HG03045 (cell line): ENCODE measurements around the gene RSRC2.
A peak's percentile ranks its signal among the peaks of the same experiment; 100 is the strongest.
"Not testable (repeated sequence)": the region's sequence is repeated elsewhere in the genome, so short reads cannot be mapped to it uniquely, and the experiment has no call there.

ENCODE experiments used
- ATAC-seq: cut with Tn5 transposase; IDR thresholded peaks from one replicate; pipeline ENCODE4 v1.9.1; 2021; ENCODE audit warnings: mild to moderate bottlenecking, moderate library complexity; ENCODE audit not compliant: unreplicated experiment

Gene RSRC2, protein sequence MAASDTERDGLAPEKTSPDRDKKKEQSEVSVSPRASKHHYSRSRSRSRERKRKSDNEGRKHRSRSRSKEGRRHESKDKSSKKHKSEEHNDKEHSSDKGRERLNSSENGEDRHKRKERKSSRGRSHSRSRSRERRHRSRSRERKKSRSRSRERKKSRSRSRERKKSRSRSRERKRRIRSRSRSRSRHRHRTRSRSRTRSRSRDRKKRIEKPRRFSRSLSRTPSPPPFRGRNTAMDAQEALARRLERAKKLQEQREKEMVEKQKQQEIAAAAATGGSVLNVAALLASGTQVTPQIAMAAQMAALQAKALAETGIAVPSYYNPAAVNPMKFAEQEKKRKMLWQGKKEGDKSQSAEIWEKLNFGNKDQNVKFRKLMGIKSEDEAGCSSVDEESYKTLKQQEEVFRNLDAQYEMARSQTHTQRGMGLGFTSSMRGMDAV

DNA sequence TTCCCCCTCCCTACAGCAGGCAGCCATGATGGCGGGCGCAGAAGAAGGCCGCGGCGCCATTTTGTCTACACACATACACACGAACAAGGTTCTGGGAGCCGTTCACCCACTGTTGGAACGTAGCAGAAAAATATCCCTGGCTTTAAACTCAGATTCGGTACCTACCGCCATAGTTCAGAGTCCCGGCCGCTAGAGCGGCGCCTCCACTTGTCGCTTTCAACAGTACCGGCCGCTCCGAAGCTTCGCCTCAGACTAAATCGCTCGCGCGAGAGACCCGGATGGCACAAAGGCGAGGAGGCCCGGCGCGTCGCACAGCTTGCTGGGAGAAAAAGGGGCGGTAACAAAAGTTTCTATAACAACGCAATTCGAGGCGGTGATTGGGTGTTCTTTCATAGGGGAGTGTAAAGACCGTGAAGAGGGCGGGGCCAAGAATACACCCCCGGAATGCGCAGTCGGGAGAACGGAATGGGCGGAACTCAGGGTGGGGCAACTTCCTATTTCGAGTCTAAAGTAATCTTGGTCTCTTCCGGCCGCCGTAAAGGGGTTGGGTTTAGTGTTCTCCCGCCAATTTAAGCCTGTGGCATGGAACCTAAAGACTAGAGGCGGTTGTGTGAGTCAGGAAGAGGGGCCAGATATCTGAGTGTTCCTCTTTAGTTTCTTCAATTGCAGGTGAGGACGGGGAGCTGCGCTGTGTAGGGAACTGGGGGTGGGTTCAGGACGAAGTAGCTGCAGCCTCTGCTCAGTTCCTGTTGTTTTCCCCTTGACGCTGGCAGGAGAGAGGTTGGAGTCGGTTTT lies at the start of gene RSRC2, which contains the start of gene KNTC1:
RSRC2 (minus strand) TSS at position 254 of the 795 bp plus-strand sequence; CDS start at position 171, 83 bp downstream.
KNTC1 (plus strand) TSS at position 567 of the 795 bp plus-strand sequence. CDS start 2,815 bp downstream, outside the sequence.
- peak; percentile 92 for ATAC-seq

DNA sequence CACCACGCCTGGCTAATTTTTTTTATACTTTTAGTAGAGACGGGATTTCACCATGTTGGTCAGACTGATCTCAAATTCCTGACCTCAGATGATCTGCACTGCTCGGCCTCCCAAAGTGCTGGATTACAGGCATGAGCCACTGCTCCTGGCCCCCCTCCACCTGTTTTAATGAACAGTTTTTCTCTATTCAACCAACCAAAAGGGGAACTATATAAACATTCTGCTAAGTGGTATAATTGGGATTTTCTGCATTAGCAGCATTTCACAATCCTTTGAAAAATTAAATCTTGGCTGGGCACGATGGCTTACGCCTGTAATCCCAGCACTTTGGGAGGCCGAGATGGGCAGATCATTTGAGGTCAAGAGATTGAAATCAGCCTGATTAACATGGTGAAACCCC lies 45.1 kb upstream of the RSRC2 start:
- ATAC-seq, result no peak

DNA sequence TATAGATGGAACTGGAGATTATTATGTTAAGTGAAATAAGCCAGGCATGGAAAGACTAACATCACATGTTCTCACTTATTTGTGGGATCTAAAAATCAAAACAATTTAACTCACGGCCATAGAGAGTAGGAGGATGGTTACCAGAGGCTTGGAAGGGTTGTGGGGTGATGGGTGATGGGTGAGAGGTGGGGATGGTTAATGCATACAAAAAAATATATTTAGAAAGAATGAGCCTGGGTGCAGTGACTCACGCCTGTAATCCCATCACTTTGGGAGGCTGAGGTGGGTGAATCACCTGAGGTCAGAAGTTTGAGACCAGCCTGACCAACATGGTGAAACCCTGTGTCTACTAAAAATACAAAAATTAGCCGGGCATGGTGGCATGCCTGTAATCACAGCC lies 43.3 kb upstream of the RSRC2 start:
- not testable (repeated sequence) for ATAC-seq

DNA sequence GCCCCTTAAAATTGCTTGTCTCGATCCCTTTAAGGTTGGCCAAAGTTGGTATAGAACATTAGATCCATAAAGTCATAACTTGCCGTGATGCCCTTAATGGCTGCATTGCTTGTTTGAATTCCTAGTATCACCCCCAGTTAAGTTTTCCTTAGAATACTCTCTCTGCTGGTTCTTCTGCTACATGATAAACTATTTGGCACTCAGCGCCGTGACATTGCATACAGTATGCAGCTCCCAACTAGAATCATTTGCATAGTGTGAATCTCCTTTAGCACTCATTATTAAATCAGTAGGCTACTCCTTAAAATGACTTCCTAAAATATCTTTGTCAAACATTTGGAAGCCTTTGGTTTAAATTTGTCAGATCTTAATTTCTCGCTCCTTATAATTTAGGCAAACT lies 42.6 kb upstream of the RSRC2 start:
- no peak for ATAC-seq

DNA sequence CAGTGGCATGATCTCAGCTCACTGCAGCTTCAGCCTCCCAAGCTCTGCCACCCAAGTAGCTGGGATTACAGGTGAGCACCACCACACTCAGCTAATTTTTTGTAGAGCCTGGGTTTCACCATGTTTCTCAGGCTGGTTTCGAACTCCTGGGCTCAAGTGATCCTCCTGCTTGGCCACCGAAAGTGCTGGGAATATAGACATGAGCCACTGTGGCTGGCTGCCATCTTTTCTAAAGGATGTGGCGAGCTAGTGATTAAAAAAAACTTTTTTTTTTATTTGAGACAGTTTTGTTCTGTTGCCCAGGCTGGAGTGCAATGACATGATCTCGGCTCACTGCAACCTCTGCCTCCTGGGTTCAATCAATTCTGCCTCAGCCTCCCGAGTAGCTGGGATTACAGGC lies 40.1 kb upstream of the RSRC2 start:
- not testable (repeated sequence) for ATAC-seq

DNA sequence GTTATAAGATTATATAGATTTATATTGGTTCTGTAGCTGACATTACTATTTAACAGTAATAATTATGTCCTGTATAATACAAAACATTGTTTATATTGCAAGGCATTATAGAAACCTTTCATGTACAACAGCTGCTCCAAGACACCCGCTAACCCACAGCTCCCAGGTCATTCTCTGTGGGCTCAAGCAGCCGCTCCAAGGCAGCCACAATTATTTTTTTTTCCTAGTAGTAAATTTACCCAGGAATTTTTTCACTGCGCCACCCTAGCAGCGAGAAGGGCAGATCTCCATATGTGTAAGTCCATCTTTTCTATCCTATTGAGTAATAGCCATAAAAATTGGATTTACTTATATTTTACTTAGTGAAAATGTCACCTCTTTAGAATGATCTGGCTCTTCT lies 36.6 kb upstream of the RSRC2 start:
- no peak for ATAC-seq

DNA sequence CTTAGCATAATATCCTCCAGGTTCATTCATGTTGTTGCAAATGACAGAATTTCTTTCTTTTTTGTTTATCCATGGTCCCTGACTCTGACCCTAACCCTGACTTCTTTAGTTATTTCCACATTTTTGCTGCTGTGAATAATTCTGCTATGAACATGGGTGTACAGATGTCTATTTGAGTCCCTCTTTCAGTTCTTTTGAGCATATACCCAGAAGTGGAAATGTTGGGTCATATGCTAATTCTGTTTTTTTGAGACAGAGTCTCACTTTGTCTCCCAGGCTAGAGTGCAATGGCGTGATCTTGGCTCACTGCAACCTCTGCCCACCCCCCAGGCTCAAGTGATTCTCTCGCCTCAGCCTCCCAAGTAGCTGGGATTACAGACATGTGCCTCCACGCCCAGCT lies 33.4 kb upstream of the RSRC2 start:
- no peak for ATAC-seq

DNA sequence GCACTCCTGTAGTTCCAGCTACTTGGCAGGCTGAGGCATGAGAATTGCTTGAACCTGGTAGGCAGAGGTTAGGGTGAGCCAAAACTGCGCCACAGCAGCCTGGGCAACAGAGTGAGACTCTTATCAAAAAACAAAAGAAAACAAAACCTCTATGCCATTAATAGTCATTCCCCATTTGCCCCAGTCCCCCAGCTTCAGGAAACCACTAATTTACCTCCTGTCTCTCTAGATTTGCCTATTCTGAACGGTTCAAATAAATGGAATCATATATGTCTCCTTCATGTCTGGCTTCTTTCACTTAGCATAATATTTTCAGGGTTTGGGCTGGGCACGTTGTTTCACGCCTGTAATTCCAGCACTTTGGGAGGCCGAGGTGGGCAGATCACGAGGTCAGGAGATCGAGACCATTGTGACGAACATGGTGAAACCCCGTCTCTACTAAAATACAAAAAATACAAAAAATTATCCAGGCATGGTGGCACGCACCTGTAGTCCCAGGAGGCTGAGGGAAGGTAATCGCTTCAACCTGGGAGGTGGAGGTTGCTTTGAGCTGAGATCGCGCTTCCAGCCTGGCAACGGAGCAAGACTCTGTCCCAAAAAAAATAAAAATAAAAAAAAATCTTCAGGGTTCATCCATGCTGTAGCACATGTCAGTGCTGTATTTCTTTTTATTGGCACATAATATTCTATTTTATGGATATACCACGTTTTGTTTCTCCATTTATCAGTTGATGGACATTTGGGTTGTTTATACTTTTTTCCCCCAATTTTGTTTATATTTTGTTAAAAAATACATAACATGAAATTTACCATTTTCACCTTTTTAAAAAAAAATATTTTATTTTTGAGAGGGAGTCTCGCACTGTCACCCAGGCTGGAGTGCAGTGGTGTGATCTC lies 32.3 kb upstream of the RSRC2 start:
- no peak for ATAC-seq

DNA sequence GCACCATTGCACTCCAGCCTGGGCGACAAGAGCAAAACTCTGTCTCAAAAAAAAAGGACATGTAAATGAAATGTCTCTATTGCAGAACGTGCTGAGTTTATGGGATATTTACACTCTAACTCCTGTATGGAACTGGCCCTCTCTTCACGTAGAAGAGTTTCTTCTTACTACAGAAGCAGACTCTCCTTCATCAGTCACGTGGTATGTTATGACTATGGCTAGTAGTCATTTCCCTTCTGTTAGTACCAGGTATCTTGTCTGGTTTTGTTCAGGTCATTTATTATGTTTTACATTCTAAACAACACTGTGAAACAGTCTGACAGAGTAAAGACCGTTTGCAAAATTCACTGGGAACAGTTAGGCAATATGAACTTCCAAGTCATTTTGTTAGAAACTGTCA lies 20.6 kb upstream of the RSRC2 start:
- ATAC-seq, result no peak

DNA sequence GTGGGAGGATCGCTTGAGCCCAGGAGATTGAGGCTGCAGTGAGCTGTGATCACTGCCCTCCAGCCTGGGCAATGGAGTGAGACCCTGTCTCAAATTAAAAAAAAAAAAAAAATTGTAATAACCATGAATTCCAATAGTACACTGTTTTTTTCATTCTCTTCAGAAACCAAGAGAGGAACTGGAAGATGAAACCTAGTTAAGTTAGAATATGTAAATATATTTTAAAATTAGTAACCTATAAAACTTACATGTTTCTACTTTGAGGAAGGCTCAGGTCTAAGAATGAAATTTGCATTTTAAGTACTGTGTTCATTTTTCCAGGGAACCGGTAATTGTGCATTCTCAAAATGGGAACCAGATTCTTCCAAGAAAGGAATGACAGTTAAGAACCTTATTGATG lies 19.1 kb upstream of the RSRC2 start:
- ATAC-seq, result no peak

DNA sequence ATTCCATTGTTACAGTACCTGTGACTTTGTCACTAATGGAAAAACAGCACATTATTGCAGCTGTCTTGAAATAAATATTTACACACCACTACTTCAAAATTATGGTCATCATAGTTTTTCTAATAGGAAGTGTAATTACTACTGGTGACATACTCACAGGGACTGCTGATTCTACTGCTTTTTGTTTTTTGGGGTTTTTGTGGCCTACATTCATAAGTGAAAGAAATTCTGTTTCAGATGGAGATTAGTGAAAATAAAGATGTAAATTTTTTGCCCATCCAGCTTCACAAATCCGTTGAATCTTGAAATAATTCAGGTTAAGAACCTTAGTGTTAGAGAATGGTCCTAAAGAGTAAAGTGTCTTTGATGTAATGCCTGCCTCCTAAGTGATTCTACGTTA lies 17.8 kb upstream of the RSRC2 start:
- no peak for ATAC-seq

DNA sequence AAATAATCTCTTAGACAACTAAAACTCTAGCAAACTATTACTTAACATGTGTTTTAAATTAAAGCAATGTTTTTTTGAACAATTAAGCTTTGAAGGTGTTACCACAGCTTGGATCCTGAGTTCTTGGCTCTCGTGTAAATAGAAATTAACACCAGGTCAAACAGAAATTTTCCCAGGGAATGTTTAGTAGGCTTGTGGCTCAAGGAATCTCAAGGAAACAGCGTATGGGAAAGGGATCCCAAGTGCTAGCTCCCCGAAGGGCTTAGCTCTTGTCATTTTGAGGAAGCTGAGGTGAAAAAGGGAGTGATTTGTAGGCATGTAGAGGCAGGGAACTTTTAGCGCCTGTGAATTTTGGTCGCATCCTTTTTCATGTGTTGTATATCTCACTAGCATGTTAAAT lies 11.8 kb upstream of the RSRC2 start:
- no peak for ATAC-seq

DNA sequence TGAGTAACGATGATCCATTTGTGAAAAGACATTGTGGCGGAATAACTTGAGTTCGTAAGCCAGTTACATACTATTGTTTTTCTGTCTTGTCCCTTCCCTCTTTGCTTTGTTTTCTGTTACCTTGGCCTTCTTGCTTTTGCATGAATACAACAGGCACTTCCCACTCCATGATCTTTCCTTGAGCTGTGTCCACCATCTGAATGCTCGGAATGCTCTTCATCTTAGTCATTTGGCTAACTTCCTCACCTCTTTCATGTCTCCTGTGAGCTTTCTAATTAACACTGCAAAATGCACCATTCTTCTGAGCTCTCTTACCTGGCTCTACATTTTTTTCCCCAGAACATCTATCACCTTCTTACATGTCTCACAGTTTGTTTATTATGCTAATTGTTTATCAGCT lies 10.3 kb upstream of the RSRC2 start:
- ATAC-seq, result no peak

DNA sequence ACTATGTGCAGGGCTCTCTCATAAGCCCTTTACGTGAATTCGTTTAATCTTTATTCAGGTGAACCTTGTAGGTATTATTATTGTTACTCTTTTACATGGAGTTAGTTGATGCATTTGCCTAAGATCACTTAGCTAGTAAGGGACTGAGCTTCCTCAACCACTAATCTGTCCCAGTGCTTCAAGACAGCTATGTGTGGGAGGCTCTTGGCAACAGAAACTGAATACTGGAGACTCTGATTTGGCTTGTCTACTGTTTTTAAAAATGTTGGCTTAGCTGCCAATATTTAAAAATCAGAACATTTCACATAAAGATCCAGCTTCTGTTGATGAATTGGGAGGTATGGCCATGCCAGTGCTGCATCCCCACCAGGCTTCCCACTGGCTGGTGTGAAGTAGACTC lies 7.1 kb upstream of the RSRC2 start:
- no peak for ATAC-seq

DNA sequence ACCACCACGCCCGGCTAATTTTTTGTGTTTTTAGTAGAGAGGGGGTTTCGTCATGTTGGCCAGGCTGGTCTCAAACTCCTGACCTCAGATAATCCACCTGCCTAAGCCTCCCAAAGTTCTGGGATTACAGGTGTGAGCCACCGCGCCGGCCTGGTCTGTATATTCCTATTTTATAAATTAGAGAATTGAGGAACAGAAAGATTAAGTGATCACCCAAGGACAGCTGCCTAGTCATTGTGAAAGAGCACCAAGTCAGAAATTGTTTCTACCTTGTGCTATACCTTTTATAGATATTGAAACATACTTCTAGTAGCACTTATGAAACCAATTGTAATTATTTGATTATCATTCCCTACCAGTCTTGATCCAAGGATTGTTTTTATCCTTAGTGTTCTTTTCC lies 2.3 kb upstream of the RSRC2 start:
- no peak for ATAC-seq

DNA sequence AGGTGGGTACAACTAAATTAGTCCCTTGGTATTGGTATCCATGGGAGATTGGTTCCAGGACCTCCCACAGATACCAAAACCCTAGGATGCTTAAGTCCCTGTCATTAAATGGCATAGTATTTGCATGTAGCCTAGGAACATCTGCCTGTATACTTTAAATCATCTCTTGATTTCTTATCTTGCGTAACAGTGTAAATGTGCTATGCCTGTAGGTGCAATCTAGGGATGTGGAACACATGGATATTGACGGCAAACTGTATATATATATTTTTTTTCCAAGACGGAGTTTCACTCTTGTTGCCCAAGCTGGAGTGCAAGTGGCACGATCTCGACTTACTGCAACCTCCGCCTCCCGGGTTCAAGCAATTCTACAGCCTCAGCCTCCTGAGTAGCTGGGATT lies 1.8 kb upstream of the RSRC2 start:
- no peak for ATAC-seq

DNA sequence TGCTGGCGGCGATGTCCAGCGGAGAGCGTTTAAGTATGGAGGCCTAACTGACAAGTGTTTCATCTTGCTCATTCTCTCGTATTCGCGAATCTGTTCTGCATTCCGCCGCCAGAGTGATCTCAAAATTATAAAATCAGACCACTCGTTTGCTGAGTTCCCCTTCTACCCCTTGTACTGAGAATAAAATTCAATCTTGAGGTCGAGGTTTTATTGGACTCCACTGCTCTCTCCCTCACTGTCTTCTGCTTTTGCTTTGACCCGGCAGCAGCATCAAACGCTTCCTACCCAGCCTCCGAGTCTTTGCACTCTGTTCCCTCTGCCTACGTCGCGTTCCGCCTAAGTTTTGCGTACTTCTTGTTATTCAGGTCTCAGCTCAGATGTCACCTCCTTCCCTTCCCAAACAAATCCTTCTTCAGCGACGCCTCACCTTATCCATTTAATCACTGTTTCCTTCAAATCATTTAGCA lies 775 bp upstream of the RSRC2 start:
- no peak for ATAC-seq

DNA sequence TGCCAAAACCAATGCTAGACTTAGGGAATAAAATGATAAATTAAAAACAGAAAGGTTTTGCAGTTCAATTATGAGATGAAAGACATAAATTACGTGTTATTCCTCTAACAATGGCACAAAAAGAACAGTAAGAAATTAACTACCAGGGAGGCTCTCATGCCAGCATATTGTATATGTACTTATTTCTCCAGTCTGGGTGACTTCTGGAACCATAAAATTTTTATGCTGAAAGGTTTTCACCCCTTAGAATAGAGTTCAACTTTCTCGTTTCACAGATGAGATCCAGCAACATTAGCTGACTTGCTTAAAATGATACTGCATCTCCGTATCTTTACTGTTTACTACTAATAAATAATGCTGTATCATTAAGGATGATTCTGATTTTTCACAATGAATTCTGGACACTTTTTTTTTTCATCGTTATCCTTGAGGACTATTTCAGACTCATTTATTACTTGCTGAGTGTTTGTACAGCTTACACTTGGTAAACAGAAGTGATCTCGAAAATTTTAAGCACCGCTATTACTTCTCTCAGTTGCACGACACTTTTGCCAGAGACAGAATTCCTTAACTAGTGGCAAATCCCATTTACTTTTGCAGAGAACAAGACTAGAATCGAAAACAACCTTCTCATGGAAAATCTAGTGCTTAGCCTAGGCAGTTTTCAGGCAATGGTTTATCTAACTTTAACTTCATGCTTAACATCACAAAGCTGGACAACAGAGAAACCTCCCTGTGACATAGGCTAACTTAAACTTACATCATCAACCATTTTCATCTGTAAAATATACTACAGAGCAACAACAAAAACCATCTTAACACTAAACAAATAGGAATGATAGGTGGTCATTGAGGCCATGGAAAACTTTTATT lies 2.7 kb downstream of the RSRC2 start:
- ATAC-seq, result no peak

DNA sequence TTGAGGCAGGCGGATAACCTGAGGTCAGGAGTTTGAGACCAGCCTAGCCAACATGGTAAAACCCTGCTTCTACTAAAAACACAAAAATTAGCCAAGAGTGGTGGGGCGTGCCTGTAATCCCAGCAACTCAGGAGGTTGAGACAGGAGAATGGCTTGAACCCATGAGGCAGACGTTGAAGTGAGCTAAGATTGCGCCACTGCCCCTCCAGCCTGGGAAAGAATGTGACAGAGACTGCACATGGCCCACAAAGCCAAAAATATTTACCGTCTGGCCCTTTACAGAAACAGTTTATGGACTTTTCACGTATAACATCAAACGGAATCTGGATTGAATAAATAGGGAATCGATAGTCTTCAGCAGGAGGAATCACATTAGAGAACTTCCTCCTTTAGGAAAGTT lies 3.5 kb downstream of the RSRC2 start:
- ATAC-seq, result no peak

DNA sequence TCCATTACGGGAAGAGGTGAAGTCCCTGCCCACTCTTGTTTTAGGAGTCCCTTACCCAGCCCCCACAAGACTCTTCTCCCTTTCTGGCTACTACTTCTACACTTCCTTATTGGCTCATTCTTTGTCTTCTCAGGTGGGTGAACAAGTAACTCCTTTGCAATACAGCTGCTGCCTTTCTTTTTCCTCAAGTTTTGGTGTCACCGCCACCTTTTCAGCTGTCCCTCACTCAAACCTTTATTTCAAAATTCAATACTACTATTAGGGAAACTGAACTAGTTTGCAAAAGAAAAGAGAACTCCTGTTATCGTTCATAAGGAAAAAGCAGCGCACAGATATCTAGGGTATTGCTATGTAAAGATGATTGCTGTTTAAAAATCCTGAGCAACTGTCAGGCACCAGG lies 6.1 kb downstream of the RSRC2 start:
- no peak for ATAC-seq
